K562 (cell line): ENCODE data around the gene CCDC116. TPM values are rescaled to one million over a fixed set of nuclear protein-coding genes. Genes with fewer than 3 reads are reported as not detected.

Experiments used
- ARID1B ChIP-seq: fragments of 450-650 bp; IDR thresholded peaks from 2 replicates; pipeline ENCODE4 v1.6.1; 2016; ENCODE audit warnings: antibody characterized with exemption, mild to moderate bottlenecking, inconsistent platforms
- CHD1 ChIP-seq: fragments of 200-600 bp; sonication (generic); IDR thresholded peaks from one replicate; pipeline ENCODE4 v1.6.1; 2012; ENCODE audit warnings: mild to moderate bottlenecking, moderate library complexity, low read length, inconsistent platforms
- CHD2 ChIP-seq: IDR thresholded peaks from 2 replicates; pipeline ENCODE4 v1.6.1; 2011; ENCODE audit warnings: low read depth, low read length
- EP300 ChIP-seq: IDR thresholded peaks from 2 replicates; pipeline ENCODE4 v1.6.1; 2012; ENCODE audit warnings: low read length, improper control_type of control experiment
- EP400 ChIP-seq: fragments of 450-650 bp; IDR thresholded peaks from 2 replicates; pipeline ENCODE4 v1.6.1; 2017; ENCODE audit warnings: antibody characterized with exemption, mild to moderate bottlenecking, moderate library complexity
- FOS ChIP-seq: IDR thresholded peaks from 3 replicates; pipeline ENCODE4 v1.6.1; 2011; ENCODE audit not compliant: insufficient read length; ENCODE audit errors: extremely low read depth
- JUND ChIP-seq, 2 experiments: IDR thresholded peaks; 2 replicates in 1 of 2; 3 replicates in 1 of 2; pipeline ENCODE4 v1.6.1; 2011; ENCODE audit warnings: borderline replicate concordance in 2 of 2, low read depth in 2 of 2, low read length in 2 of 2, improper control_type of control experiment in 1 of 2, missing biosample characterization in 1 of 2, missing genetic modification characterization in 1 of 2, missing genetic modification reagents in 1 of 2
- MAFF ChIP-seq: IDR thresholded peaks from 2 replicates; pipeline ENCODE4 v1.6.1; 2012; ENCODE audit warnings: low read length, improper control_type of control experiment
- PHB2 ChIP-seq: fragments of 450-650 bp; IDR thresholded peaks from 2 replicates; pipeline ENCODE4 v1.6.1; 2017; ENCODE audit warnings: low read depth
- SAP30 ChIP-seq: fragments of 200-600 bp; sonication (generic); IDR thresholded peaks from 2 replicates; pipeline ENCODE4 v1.6.1; 2012; ENCODE audit warnings: borderline replicate concordance, low read depth, mild to moderate bottlenecking, moderate library complexity, low read length, control low read depth, inconsistent platforms; ENCODE audit not compliant: insufficient read depth, poor library complexity, severe bottlenecking
- SIRT6 ChIP-seq: IDR thresholded peaks from one replicate; pipeline ENCODE4 v1.6.1; 2012; ENCODE audit warnings: low read depth, mild to moderate bottlenecking, control low read depth, inconsistent platforms, low read length, moderate library complexity
- TCF7L2 ChIP-seq: fragments of 150-350 bp; IDR thresholded peaks from 2 replicates; pipeline ENCODE4 v1.6.1; 2016; ENCODE audit warnings: low read depth, mild to moderate bottlenecking, low read length, moderate library complexity
- ZBED1 ChIP-seq: IDR thresholded peaks from 2 replicates; pipeline ENCODE4 v1.6.1; 2014
- ZFP36 ChIP-seq: fragments of 150-350 bp; IDR thresholded peaks from 2 replicates; pipeline ENCODE4 v1.6.1; 2018; ENCODE audit warnings: low read length, low read depth; ENCODE audit not compliant: partially characterized antibody
- ZNF217 ChIP-seq: sonication (generic); formaldehyde crosslinking; IDR thresholded peaks from 2 replicates; pipeline ENCODE4 v1.8.0; 2022; ENCODE audit warnings: mild to moderate bottlenecking, missing genetic modification reagents
- ZNF445 ChIP-seq: fragments of 250-450 bp; sonication (Bioruptor Pico); IDR thresholded peaks from 2 replicates; pipeline ENCODE4 v1.4.0; 2020; ENCODE audit warnings: low read depth, mild to moderate bottlenecking, moderate library complexity
- polyA plus RNA-seq, 8 experiments: library from polyadenylated mRNA; depleted of rRNA in 4 of 8; stranded (reverse) in 5 of 8; unstranded in 3 of 8; fragments of >200 nt; fragmentation: Nextera tagmentation in 2 of 8; fragmentation: Illumina TruSeq in 1 of 8; extraction: Ambion mirVana in 2 of 8; extraction: Trizol in 1 of 8; gene quantifications; 2 replicates each; pipeline versions ENCODE4 v1.2.1 to v1.2.3, GENCODE V29; 2011 to 2014; ENCODE audit warnings: inconsistent platforms in 1 of 8, missing spikeins in 1 of 8
- total RNA-seq, 7 experiments: library from RNA; depleted of rRNA in 6 of 7; stranded (reverse); fragments of >200 nt in 6 of 7; fragmentation: Illumina TruSeq in 2 of 7; extraction: Trizol in 2 of 7; gene quantifications; 2 replicates each; pipeline versions ENCODE4 v1.2.1 to v1.2.3, GENCODE V29; 2011 to 2021; ENCODE audit warnings: low replicate concordance in 1 of 7
- TF ChIP-seq, protein P1 (sequence below): fragments of 450-650 bp; IDR thresholded peaks from 2 replicates; pipeline ENCODE4 v1.6.1; 2016; ENCODE audit warnings: antibody characterized with exemption
- TF ChIP-seq, protein P2 (sequence below): IDR thresholded peaks from 2 replicates; pipeline ENCODE4 v1.6.1; 2011; ENCODE audit warnings: borderline replicate concordance, low read depth, mild to moderate bottlenecking, moderate library complexity, low read length; ENCODE audit not compliant: insufficient read depth, poor library complexity, severe bottlenecking
- TF ChIP-seq, protein P3 (sequence below): sonication (generic); formaldehyde crosslinking; IDR thresholded peaks from 2 replicates; pipeline ENCODE4 v1.9.0; 2022; ENCODE audit warnings: mild to moderate bottlenecking, missing genetic modification reagents
- TF ChIP-seq, protein P4 (sequence below), 3 experiments: IDR thresholded peaks in 2 of 3; conservative IDR thresholded peaks in 1 of 3; 2 replicates each; pipeline ENCODE4 v1.5.1; 2011 to 2012; ENCODE audit warnings: low read length in 3 of 3, mild to moderate bottlenecking in 3 of 3, control low read depth in 2 of 3, improper control_type of control experiment in 1 of 3, inconsistent platforms in 1 of 3, low read depth in 1 of 3, mixed read lengths in 1 of 3, moderate library complexity in 1 of 3; ENCODE audit not compliant: insufficient read depth in 2 of 3
- TF ChIP-seq, protein P5 (sequence below), 2 experiments: fragments of 450-650 bp in 1 of 2; sonication (generic) in 1 of 2; formaldehyde crosslinking in 1 of 2; IDR thresholded peaks in 1 of 2; conservative IDR thresholded peaks in 1 of 2; 2 replicates each; pipeline versions ENCODE4 v1.6.1 to v1.8.1; 2016 to 2023; ENCODE audit warnings: mild to moderate bottlenecking in 2 of 2, moderate library complexity in 2 of 2, inconsistent platforms in 1 of 2, missing genetic modification reagents in 1 of 2

Gene CCDC116
- total and polyA plus RNA-seq, 9 of the 15 experiments (the other 6 are each of a cell fraction or from before 2014, with no cell fraction given): 1.6 to 11.3 (median 4.7) TPM

DNA sequence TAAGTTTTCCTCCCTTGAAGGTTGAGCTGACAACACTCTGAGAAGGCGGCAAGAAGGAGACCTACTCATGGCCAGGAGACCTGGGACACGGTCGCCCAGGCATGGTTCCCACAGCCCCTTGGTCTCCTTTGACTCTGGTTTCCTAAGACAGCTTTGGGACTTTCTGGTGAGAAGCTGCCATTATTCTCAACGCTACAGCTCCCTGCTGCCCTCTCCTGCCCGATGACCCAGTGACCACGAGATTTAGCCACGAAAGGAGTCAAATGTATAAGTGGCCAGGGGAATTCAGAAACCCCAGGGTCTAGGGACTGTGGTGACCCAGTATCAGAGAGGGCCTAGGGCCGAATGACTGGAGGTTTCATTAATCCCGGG, 8.8 kb downstream of the CCDC116 start (continued):
- TF ChIP-seq, protein P1, sequence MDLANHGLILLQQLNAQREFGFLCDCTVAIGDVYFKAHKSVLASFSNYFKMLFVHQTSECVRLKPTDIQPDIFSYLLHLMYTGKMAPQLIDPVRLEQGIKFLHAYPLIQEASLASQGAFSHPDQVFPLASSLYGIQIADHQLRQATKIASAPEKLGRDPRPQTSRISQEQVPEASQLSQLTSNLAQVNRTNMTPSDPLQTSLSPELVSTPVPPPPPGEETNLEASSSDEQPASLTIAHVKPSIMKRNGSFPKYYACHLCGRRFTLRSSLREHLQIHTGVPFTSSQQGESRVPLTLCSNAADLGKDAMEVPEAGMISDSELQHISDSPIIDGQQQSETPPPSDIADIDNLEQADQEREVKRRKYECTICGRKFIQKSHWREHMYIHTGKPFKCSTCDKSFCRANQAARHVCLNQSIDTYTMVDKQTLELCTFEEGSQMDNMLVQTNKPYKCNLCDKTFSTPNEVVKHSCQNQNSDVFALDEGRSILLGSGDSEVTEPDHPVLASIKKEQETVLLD: no peak
- TF ChIP-seq SIRT6: peak; percentile 63
- TF ChIP-seq, protein P2, sequence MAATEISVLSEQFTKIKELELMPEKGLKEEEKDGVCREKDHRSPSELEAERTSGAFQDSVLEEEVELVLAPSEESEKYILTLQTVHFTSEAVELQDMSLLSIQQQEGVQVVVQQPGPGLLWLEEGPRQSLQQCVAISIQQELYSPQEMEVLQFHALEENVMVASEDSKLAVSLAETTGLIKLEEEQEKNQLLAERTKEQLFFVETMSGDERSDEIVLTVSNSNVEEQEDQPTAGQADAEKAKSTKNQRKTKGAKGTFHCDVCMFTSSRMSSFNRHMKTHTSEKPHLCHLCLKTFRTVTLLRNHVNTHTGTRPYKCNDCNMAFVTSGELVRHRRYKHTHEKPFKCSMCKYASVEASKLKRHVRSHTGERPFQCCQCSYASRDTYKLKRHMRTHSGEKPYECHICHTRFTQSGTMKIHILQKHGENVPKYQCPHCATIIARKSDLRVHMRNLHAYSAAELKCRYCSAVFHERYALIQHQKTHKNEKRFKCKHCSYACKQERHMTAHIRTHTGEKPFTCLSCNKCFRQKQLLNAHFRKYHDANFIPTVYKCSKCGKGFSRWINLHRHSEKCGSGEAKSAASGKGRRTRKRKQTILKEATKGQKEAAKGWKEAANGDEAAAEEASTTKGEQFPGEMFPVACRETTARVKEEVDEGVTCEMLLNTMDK: no peak
- TF ChIP-seq JUND (IDR thresholded peaks at IDR 0.05; ENCODE audit: borderline replicate concordance, low read depth, low read length): peak; percentile 80
- TF ChIP-seq JUND (tag; IDR thresholded peaks at IDR 0.05; ENCODE audit: borderline replicate concordance, low read depth, low read length): no peak
- peak; percentile 96 for TF ChIP-seq SAP30
- no peak for TF ChIP-seq ARID1B
- TF ChIP-seq, protein P3, sequence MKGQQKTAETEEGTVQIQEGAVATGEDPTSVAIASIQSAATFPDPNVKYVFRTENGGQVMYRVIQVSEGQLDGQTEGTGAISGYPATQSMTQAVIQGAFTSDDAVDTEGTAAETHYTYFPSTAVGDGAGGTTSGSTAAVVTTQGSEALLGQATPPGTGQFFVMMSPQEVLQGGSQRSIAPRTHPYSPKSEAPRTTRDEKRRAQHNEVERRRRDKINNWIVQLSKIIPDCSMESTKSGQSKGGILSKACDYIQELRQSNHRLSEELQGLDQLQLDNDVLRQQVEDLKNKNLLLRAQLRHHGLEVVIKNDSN: no peak
- TF ChIP-seq CHD2: no peak; the same call in 1 of the 2 replicates
- no peak for TF ChIP-seq PHB2
- TF ChIP-seq ZFP36: peak; percentile 59
- peak; percentile 83 for TF ChIP-seq CHD1
- TF ChIP-seq, protein P4, sequence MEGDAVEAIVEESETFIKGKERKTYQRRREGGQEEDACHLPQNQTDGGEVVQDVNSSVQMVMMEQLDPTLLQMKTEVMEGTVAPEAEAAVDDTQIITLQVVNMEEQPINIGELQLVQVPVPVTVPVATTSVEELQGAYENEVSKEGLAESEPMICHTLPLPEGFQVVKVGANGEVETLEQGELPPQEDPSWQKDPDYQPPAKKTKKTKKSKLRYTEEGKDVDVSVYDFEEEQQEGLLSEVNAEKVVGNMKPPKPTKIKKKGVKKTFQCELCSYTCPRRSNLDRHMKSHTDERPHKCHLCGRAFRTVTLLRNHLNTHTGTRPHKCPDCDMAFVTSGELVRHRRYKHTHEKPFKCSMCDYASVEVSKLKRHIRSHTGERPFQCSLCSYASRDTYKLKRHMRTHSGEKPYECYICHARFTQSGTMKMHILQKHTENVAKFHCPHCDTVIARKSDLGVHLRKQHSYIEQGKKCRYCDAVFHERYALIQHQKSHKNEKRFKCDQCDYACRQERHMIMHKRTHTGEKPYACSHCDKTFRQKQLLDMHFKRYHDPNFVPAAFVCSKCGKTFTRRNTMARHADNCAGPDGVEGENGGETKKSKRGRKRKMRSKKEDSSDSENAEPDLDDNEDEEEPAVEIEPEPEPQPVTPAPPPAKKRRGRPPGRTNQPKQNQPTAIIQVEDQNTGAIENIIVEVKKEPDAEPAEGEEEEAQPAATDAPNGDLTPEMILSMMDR (IDR thresholded peaks at IDR 0.05 in 2 of 3, conservative IDR thresholded peaks at IDR 0.05 in 1 of 3; ENCODE audit: insufficient read depth in 2 of 3, low read depth in 1 of 3, low read length in 3 of 3): peak in 2 of 3 experiments; percentile 99 to 100; a peak in 4 of 6 replicates
- TF ChIP-seq TCF7L2: 0 out of 2 replicates have a peak, but pooled peaks have one; percentile 25
- TF ChIP-seq FOS: no peak
- peak; percentile 22; the same call in 1 of the 2 replicates for TF ChIP-seq MAFF
- TF ChIP-seq EP400: no peak
- TF ChIP-seq ZNF445 (CRISPR knock-in tag): no peak
- peak; percentile 18; the same call in 1 of the 2 replicates for TF ChIP-seq EP300
- TF ChIP-seq ZBED1: no peak
- TF ChIP-seq ZNF217 (CRISPR knock-in tag): no peak
- TF ChIP-seq, protein P5, sequence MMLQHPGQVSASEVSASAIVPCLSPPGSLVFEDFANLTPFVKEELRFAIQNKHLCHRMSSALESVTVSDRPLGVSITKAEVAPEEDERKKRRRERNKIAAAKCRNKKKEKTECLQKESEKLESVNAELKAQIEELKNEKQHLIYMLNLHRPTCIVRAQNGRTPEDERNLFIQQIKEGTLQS (IDR thresholded peaks at IDR 0.05): no peak
- TF ChIP-seq, protein P5 (CRISPR knock-in tag; conservative IDR thresholded peaks at IDR 0.05): peak; percentile 90
